Measurements from ENCODE around the gene LRRC63.

The LRRC63 gene

GRCh38 chr13:46182491-46182877 is 29.2 kb upstream of the LRRC63 start:
- H3K27me3 ChIP-seq: no peaks in the 10 kb centered on the region
- H4K20me1 ChIP-seq: no peaks in the 10 kb centered on the region; a peak in 1 of 22 replicates
- peaks cover 33 to 52% (median 38%) of the 10 kb centered on the region in 10 experiments for H3K4me1 ChIP-seq
- no peak for TF ChIP-seq Cebpa-rat (IDR thresholded peaks at IDR 0.05)
- no peaks in the 10 kb centered on the region for H3K9me3 ChIP-seq (replicated peaks in 1 of 11)
- peak overlapping the region; percentile 68 to 89 (median 80) for H3K4me3 ChIP-seq
- peak overlapping the region; percentile 85 to 98 (median 88) for H3K4me2 ChIP-seq
- H3K27ac ChIP-seq: peak overlapping the region; percentile 91 to 99 (median 95)
- H3K36me3 ChIP-seq: peaks cover 0 to 33% (median 11%) of the 10 kb centered on the region in 11 experiments; a peak in 15 of 22 replicates
- peak overlapping the region; percentile 90 to 98 (median 93) for H3K9ac ChIP-seq

- peak overlapping the region; percentile 90 to 98 (median 93); a peak in 21 of 22 replicates for H3K9ac ChIP-seq
- H3K9me3 ChIP-seq (replicated peaks in 1 of 11): no peaks in the 10 kb centered on the region
- peak overlapping the region; percentile 85 to 98 (median 88) for H3K4me2 ChIP-seq
- no peaks in the 10 kb centered on the region; a peak in 1 of 22 replicates for H4K20me1 ChIP-seq
- no peaks in the 10 kb centered on the region for H3K27me3 ChIP-seq
- peaks cover 0 to 25% (median 6%) of the 10 kb centered on the region in 11 experiments; a peak in 12 of 22 replicates for H3K36me3 ChIP-seq
- H3K27ac ChIP-seq: peak overlapping the region; percentile 91 to 99 (median 95); a peak in 21 of 22 replicates
- TF ChIP-seq Cebpa-rat (IDR thresholded peaks at IDR 0.05): no peak
- peaks cover 33 to 44% (median 34%) of the 10 kb centered on the region in 10 experiments for H3K4me1 ChIP-seq
- H3K4me3 ChIP-seq: peak overlapping the region; percentile 18 to 89 (median 80); a peak in 17 of 20 replicates
Observed at GRCh38 chr13:46183018-46183946, 28.4 kb upstream of the LRRC63 start.

GRCh38 chr13:46184277-46184699 is 27.4 kb upstream of the LRRC63 start:
- Histone ChIP-seq H3K4me1 (peaks cover 33 to 35% (median 33%) of the 10 kb centered on the region in 10 experiments), H3K27ac (peak overlapping the region in 8 of 11 experiments; percentile 33 to 99 (median 96); a peak in 15 of 22 replicates), H3K9me3 (replicated peaks in 1 of 11) (no peaks in the 10 kb centered on the region), H3K9ac (peak overlapping the region in 8 of 11 experiments; percentile 18 to 98 (median 90); a peak in 12 of 22 replicates), H3K4me3 (peak overlapping the region in 2 of 10 experiments; percentile 2 to 34; a peak in 3 of 20 replicates), H3K36me3 (peaks cover 0 to 15% (median 0%) of the 10 kb centered on the region in 11 experiments; a peak in 8 of 22 replicates), H3K4me2 (peak overlapping the region; percentile 85 to 98 (median 88)), H4K20me1 (no peaks in the 10 kb centered on the region; a peak in 1 of 22 replicates), H3K27me3 (no peaks in the 10 kb centered on the region)
- TF ChIP-seq Cebpa-rat (IDR thresholded peaks at IDR 0.05): no peak

GRCh38 chr13:46185634-46186033 is 26.1 kb upstream of the LRRC63 start:
- Histone ChIP-seq H3K4me2 (no peak overlapping the region; a peak in 2 of 22 replicates), H3K9ac (no peak overlapping the region), H3K4me1 (peaks cover 33 to 35% (median 33%) of the 10 kb centered on the region in 10 experiments), H4K20me1 (no peaks in the 10 kb centered on the region; a peak in 1 of 22 replicates), H3K27ac (no peak overlapping the region), H3K9me3 (replicated peaks in 1 of 11) (no peaks in the 10 kb centered on the region), H3K36me3 (peaks cover 0 to 4% (median 0%) of the 10 kb centered on the region in 11 experiments; a peak in 2 of 22 replicates), H3K4me3 (no peak overlapping the region), H3K27me3 (no peaks in the 10 kb centered on the region)
- TF ChIP-seq Cebpa-rat (IDR thresholded peaks at IDR 0.05): no peak

- Histone ChIP-seq H3K9ac (no peak overlapping the region), H3K9me3 (replicated peaks in 1 of 11) (no peaks in the 10 kb centered on the region), H4K20me1 (no peaks in the 10 kb centered on the region), H3K4me1 (peaks cover 0 to 52% (median 0%) of the 10 kb centered on the region in 10 experiments; a peak in 6 of 20 replicates), H3K27me3 (no peaks in the 10 kb centered on the region), H3K27ac (no peak overlapping the region), H3K4me3 (no peak overlapping the region), H3K4me2 (0 out of 22 replicates have a peak overlapping the region, but pooled peaks of 1 of the 11 experiments have one; percentile 5), H3K36me3 (no peaks in the 10 kb centered on the region)
- TF ChIP-seq Cebpa-rat (IDR thresholded peaks at IDR 0.05): no peak
Observed at GRCh38 chr13:46192412-46192811, 19.3 kb upstream of the LRRC63 start.

- Histone ChIP-seq H4K20me1 (no peaks in the 10 kb centered on the region), H3K9me3 (replicated peaks in 1 of 11) (no peaks in the 10 kb centered on the region), H3K36me3 (no peaks in the 10 kb centered on the region), H3K27me3 (no peaks in the 10 kb centered on the region), H3K27ac (peak overlapping the region in 4 of 11 experiments; percentile 7 to 54 (median 40); a peak in 6 of 22 replicates), H3K4me3 (no peak overlapping the region), H3K4me1 (peaks cover 0 to 77% (median 4%) of the 10 kb centered on the region in 10 experiments; a peak in 12 of 20 replicates), H3K4me2 (peak overlapping the region in 3 of 11 experiments; percentile 50 to 64 (median 54); a peak in 6 of 22 replicates), H3K9ac (no peak overlapping the region)
- no peak for TF ChIP-seq Cebpa-rat (IDR thresholded peaks at IDR 0.05)
Observed at GRCh38 chr13:46195016-46195415, 16.7 kb upstream of the LRRC63 start.

GRCh38 chr13:46197299-46198048 is 14.3 kb upstream of the LRRC63 start:
- Histone ChIP-seq H3K36me3 (no peaks in the 10 kb centered on the region), H3K27ac (no peak overlapping the region), H3K9ac (no peak overlapping the region), H3K4me3 (no peak overlapping the region), H3K4me1 (peaks cover 0 to 93% (median 14%) of the 10 kb centered on the region in 10 experiments; a peak in 15 of 20 replicates), H4K20me1 (no peaks in the 10 kb centered on the region), H3K4me2 (peak overlapping the region in 2 of 11 experiments; percentile 3 to 39; a peak in 1 of 22 replicates), H3K9me3 (replicated peaks in 1 of 11) (no peaks in the 10 kb centered on the region), H3K27me3 (no peaks in the 10 kb centered on the region)
- no peak for TF ChIP-seq Cebpa-rat (IDR thresholded peaks at IDR 0.05)

GRCh38 chr13:46198696-46199193 is 13.0 kb upstream of the LRRC63 start:
- no peaks in the 10 kb centered on the region for H3K36me3 ChIP-seq
- H4K20me1 ChIP-seq: no peaks in the 10 kb centered on the region
- no peak overlapping the region for H3K9ac ChIP-seq
- H3K4me2 ChIP-seq: peak overlapping the region in 3 of 11 experiments; percentile 80 to 93 (median 85); a peak in 4 of 22 replicates
- H3K27ac ChIP-seq: no peak overlapping the region
- no peak overlapping the region for H3K4me3 ChIP-seq
- TF ChIP-seq Cebpa-rat (IDR thresholded peaks at IDR 0.05): no peak
- no peaks in the 10 kb centered on the region for H3K27me3 ChIP-seq
- peaks cover 0 to 91% (median 14%) of the 10 kb centered on the region in 10 experiments; a peak in 15 of 20 replicates for H3K4me1 ChIP-seq
- H3K9me3 ChIP-seq (replicated peaks in 1 of 11): no peaks in the 10 kb centered on the region

All from BLaER1 treated with 17β-estradiol and CSF1 and Interleukin-3, amounts not matched to agents 10 nM and 100 nM (cell line).